Keratinocyte (primary cell): ENCODE data around the gene ASXL2. TPM values are rescaled to one million over a fixed set of nuclear protein-coding genes. Genes with fewer than 3 reads are reported as not detected.

Experiments
- DNase-seq: peaks from one replicate; pipeline ENCODE4 v3.0.0-alpha.2; 2011; ENCODE audit warnings: low read depth, missing footprints, low spot score
- FAIRE-seq: peaks from 2 replicates; lab custom pipeline; 2011; peaks lifted over from hg19 to GRCh38; lab: Jason Lieb, UNC
- H2AFZ ChIP-seq: 2 replicates; pipeline ENCODE4 v1.6.0; 2012; ENCODE audit warnings: low read length, control low read depth, inconsistent platforms; ENCODE audit not compliant: control insufficient read depth
- H3K27ac ChIP-seq: 2 replicates; pipeline ENCODE4 v1.5.1; 2011; ENCODE audit warnings: low read length; ENCODE audit not compliant: control insufficient read depth, insufficient read depth
- H3K27me3 ChIP-seq: 3 replicates; pipeline ENCODE4 v1.6.0; 2011; ENCODE audit warnings: low read length; ENCODE audit not compliant: control insufficient read depth, insufficient read depth; ENCODE audit errors: extremely low read depth
- H3K36me3 ChIP-seq, 2 experiments: 2 replicates in 1 of 2; 3 replicates in 1 of 2; pipeline ENCODE4 v1.5.1; 2011; ENCODE audit warnings: low read length in 2 of 2, mild to moderate bottlenecking in 1 of 2; ENCODE audit not compliant: control insufficient read depth in 2 of 2, insufficient read depth in 2 of 2; ENCODE audit errors: extremely low read depth in 1 of 2
- H3K4me1 ChIP-seq: 3 replicates; pipeline ENCODE4 v1.5.1; 2011; ENCODE audit warnings: low read length; ENCODE audit not compliant: control insufficient read depth, insufficient read depth; ENCODE audit errors: extremely low read depth
- H3K4me2 ChIP-seq: 3 replicates; pipeline ENCODE4 v1.6.0; 2011; ENCODE audit warnings: low read depth, low read length; ENCODE audit not compliant: control insufficient read depth, insufficient read depth; ENCODE audit errors: extremely low read depth
- H3K4me3 ChIP-seq, 3 experiments: fragments of 200-600 bp in 1 of 3; sonication (generic) in 1 of 3; 2 replicates in 2 of 3; 3 replicates in 1 of 3; pipeline ENCODE4 v1.5.1; 2011 to 2016; ENCODE audit warnings: low read length in 3 of 3, mild to moderate bottlenecking in 3 of 3, control low read depth in 2 of 3, inconsistent platforms in 1 of 3, low read depth in 1 of 3, mixed read lengths in 1 of 3, mixed run types in 1 of 3, moderate library complexity in 1 of 3; ENCODE audit not compliant: control insufficient read depth in 2 of 3, insufficient read depth in 2 of 3; ENCODE audit errors: extremely low read depth in 1 of 3
- H3K79me2 ChIP-seq: 2 replicates; pipeline ENCODE4 v1.6.0; 2012; ENCODE audit warnings: low read length; ENCODE audit not compliant: control insufficient read depth, insufficient read depth
- H3K9ac ChIP-seq: 3 replicates; pipeline ENCODE4 v1.6.0; 2011; ENCODE audit warnings: low read length; ENCODE audit not compliant: control insufficient read depth, insufficient read depth; ENCODE audit errors: extremely low read depth
- H3K9me1 ChIP-seq: 3 replicates; pipeline ENCODE4 v1.6.0; 2011; ENCODE audit warnings: low read length; ENCODE audit not compliant: control insufficient read depth, insufficient read depth; ENCODE audit errors: extremely low read depth
- H3K9me3 ChIP-seq: 2 replicates; pipeline ENCODE4 v1.5.1; 2012; ENCODE audit warnings: low read depth, low read length; ENCODE audit not compliant: control insufficient read depth
- H4K20me1 ChIP-seq: 3 replicates; pipeline ENCODE4 v1.6.0; 2011; ENCODE audit warnings: low read length; ENCODE audit not compliant: control insufficient read depth, insufficient read depth; ENCODE audit errors: extremely low read depth
- EZH2 ChIP-seq: IDR thresholded peaks from one replicate; pipeline ENCODE4 v1.6.1; 2012; ENCODE audit warnings: inconsistent platforms, mild to moderate bottlenecking, low read length, moderate library complexity
- dilution Hi-C: fragments of 300-500 bp; cut with MboI; formaldehyde crosslinking; loops from one replicate; pipeline ENCODE4 v1.7.0; 2020; ENCODE audit warnings: low sequenced_read_pairs; ENCODE audit not compliant: extremely low pct_ligation_motif_present
- polyA plus RNA-seq, 5 experiments: library from polyadenylated mRNA; depleted of rRNA in 3 of 5; stranded (reverse) in 3 of 5; stranded (forward) in 1 of 5; unstranded in 1 of 5; fragments of >200 nt; gene quantifications; 1 replicate in 1 of 5; 2 replicates in 3 of 5; 3 replicates in 1 of 5; pipeline versions ENCODE4 v1.2.1 to v1.2.3, GENCODE V29; 2011 to 2012; ENCODE audit warnings: missing spikeins in 2 of 5, low read depth in 1 of 5, low replicate concordance in 1 of 5
- TF ChIP-seq, protein P1 (sequence below), 3 experiments: IDR thresholded peaks in 1 of 3; conservative IDR thresholded peaks in 1 of 3; optimal IDR thresholded peaks in 1 of 3; 2 replicates in 2 of 3; 3 replicates in 1 of 3; pipeline versions ENCODE3 to v1.5.1; 2011; ENCODE audit warnings: low read length in 3 of 3, mild to moderate bottlenecking in 3 of 3, moderate library complexity in 2 of 3, control low read depth in 1 of 3, inconsistent platforms in 1 of 3; ENCODE audit not compliant: insufficient read depth in 2 of 3; ENCODE audit errors: extremely low read depth in 1 of 3

The ASXL2 gene
- polyA plus RNA-seq, 1 donor (not counting 4 experiments of a cell fraction or from before 2014, with no cell fraction given) = 12.5 TPM

DNA sequence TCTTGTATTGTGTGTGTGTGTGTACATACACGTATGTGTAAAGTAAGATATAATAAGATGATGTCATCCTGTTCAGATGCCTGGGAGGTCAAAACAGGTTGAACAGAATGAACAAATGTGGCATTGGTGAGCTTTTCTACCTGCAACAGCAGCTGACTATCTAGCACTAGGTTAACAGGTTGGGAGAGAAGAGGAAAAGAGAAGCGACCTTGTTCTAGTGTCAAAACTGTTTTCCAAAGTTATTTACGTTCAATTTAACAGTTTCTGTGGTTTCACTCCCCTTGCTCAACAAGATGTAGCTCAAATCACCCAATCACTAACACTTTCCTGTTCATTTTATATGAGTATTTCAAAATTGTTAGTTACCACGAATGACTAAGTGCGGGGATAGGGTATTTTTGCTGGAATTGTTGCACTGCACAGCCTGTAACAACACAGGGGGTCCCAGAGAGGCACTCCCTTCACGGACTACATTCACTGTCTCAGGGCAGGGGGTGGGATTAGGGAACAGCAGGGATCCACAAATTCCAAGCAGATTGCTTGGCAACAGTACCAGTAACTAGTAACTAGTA, 137.4 kb downstream of the ASXL2 start:
- dilution Hi-C loops = no loop called here
- Histone ChIP-seq H3K4me1 (no peaks in the 10 kb centered on the region), H3K27me3 (no peaks in the 10 kb centered on the region), H3K4me3 (no peak overlapping the region), H4K20me1 (no peaks in the 10 kb centered on the region), H3K9me3 (no peaks in the 10 kb centered on the region), H2AFZ (no peak overlapping the region), H3K36me3 (peaks cover 17 to 26% of the 10 kb centered on the region in 2 experiments), H3K27ac (no peak overlapping the region), H3K79me2 (no peaks in the 10 kb centered on the region), H3K9me1 (no peaks in the 10 kb centered on the region), H3K4me2 (no peak overlapping the region), H3K9ac (no peak overlapping the region)
- DNase-seq (no peak), FAIRE-seq (no peak)
- TF ChIP-seq, protein P1, sequence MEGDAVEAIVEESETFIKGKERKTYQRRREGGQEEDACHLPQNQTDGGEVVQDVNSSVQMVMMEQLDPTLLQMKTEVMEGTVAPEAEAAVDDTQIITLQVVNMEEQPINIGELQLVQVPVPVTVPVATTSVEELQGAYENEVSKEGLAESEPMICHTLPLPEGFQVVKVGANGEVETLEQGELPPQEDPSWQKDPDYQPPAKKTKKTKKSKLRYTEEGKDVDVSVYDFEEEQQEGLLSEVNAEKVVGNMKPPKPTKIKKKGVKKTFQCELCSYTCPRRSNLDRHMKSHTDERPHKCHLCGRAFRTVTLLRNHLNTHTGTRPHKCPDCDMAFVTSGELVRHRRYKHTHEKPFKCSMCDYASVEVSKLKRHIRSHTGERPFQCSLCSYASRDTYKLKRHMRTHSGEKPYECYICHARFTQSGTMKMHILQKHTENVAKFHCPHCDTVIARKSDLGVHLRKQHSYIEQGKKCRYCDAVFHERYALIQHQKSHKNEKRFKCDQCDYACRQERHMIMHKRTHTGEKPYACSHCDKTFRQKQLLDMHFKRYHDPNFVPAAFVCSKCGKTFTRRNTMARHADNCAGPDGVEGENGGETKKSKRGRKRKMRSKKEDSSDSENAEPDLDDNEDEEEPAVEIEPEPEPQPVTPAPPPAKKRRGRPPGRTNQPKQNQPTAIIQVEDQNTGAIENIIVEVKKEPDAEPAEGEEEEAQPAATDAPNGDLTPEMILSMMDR (optimal IDR thresholded peaks at IDR 0.05 in 1 of 3, IDR thresholded peaks at IDR 0.05 in 1 of 3, conservative IDR thresholded peaks at IDR 0.05 in 1 of 3; ENCODE audit: extremely low read depth in 1 of 3, insufficient read depth in 2 of 3, low read length in 3 of 3) = no peak
- TF ChIP-seq EZH2 = no peak

DNA sequence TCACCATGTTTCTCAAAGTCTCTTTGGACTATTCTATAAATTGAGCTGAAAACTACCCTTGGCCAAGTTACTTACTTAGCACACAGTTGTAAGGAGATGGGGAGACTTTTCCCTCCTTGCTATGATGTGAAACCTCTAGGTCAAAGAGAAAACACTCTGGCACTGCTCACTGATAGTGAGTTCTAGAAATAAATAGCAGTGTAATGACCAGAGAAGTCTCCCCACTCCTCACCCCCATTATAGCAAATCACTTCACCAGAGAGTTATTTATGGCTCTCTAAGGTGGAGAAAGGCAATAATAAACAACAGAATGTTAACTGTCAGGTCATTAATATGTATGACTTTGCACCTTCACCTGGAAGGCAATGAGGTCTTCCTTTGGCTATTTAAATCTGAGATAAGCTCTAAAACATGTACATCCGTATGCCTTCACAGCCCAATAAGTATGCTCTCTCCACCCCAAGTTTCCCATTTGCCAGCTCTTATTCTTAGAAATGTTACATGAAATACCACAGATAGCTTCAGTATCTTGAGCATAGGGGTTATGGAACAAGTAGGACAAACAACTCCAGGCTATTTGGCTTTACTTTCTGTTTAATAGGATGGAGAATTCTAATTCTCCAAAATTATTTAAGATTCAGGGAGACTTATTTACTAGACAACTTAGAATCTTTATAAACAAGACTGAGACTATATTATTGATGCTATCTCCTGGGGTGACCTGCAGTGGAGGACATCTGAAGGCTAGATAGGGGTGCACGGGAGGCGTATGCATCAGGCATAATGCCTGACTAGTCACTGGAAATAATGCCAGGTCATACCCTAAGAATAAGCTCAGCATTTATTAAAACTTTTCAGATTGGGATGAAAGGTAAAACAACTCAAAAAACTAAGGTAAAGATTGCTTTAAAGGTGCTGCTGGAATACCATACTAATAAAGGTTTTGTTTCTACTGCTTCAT, 139.6 kb downstream of the ASXL2 start:
- TF ChIP-seq, protein P1 (optimal IDR thresholded peaks at IDR 0.05 in 1 of 3, IDR thresholded peaks at IDR 0.05 in 1 of 3, conservative IDR thresholded peaks at IDR 0.05 in 1 of 3; ENCODE audit: extremely low read depth in 1 of 3, insufficient read depth in 2 of 3, low read length in 3 of 3) = no peak
- TF ChIP-seq EZH2 = no peak
- no peak for DNase-seq
- H3K4me1 ChIP-seq = no peaks in the 10 kb centered on the region

More for the DNA sequence above, 139.6 kb downstream of the ASXL2 start:
- H3K79me2 ChIP-seq = no peaks in the 10 kb centered on the region
- H3K4me3 ChIP-seq = no peak overlapping the region
- dilution Hi-C loops = no loop called here
- H4K20me1 ChIP-seq = no peaks in the 10 kb centered on the region
- H3K4me2 ChIP-seq = no peak overlapping the region
- no peaks in the 10 kb centered on the region for H3K9me1 ChIP-seq
- H2AFZ ChIP-seq = no peak overlapping the region
- no peak for FAIRE-seq
- H3K27me3 ChIP-seq = no peaks in the 10 kb centered on the region
- H3K9me3 ChIP-seq = no peaks in the 10 kb centered on the region
- no peak overlapping the region for H3K9ac ChIP-seq
- H3K27ac ChIP-seq = no peak overlapping the region
- peaks cover 11 to 18% of the 10 kb centered on the region in 2 experiments for H3K36me3 ChIP-seq
